ENCODE data around the gene CTNNBIP1.

The CTNNBIP1 gene

GRCh38 chr1:9903801-9904527 lies 6.1 kb downstream of the CTNNBIP1 start:
- no peak for DNase-seq

GRCh38 chr1:9902060-9902452 lies 8.0 kb downstream of the CTNNBIP1 start:
- no peak for DNase-seq

GRCh38 chr1:9901148-9902059 lies 8.7 kb downstream of the CTNNBIP1 start:
- DNase-seq = no peak

- no peak for DNase-seq
Measured at GRCh38 chr1:9900142-9901043, 9.7 kb downstream of the CTNNBIP1 start.

DNA sequence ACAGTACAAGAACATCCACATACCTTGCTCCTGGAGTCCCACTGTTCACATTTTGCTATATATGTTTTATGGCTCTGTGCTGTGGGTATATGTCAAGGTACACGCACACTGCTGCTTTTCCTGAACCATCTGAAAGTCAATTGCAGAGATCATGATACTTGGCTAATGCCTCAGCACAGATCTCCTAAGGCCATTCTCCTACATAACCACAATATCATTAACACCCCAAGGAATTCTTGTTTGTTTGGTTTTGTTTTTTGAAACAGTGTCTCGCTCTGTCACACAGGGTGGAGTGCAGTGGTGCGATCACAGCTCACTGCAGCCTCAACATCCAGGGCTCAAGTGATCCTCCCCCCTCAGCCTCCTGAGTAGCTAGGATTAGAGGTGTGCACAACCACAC lies 16.0 kb downstream of the CTNNBIP1 start:
- DNase-seq = no peak

DNA sequence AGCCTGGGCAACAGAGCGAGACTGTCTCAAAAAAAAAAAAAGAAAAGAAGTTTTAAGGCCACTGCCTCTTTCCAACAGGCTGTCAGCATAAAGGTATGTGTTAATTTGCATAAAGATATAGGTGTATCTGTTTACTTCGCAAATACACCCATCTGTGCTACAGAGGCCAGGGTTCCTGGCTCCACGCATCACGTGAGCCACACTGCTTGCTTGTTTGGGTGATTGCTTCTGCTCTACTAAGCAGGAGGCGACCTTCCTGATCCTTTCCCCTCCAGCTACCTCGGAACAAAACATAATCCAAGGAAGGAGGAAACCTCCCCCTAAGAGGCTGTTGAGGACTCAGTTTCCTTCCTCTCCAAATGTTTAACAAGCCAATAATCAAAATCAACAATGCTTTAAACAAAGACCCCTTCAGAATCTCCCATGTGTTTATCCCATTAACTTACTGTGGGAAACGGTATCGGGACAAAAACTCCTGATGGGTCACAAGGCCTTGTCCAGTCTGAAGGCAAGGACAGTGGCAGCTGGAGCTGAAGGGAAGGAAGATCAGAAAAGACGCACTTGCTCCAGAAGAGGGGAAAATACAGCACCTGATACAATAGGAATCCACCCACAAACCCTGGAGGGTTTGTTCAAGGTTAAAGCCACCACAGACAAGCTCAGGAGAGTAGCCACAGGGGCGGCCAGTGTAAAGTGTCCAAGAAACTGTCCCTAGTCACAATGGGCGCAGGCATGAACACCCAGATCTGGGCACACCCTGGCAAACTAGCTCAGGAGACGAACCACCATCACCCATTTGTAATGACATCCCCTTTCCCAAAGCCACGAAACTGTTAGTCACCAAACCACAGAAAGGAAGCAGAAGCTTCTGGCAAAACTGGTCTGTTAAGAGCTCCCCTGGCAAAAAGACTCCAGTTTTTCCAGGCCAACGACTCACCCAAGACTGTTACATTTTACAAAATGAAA lies 17.2 kb downstream of the CTNNBIP1 start:
- DNase-seq = no peak

GRCh38 chr1:9891207-9891606 lies 18.9 kb downstream of the CTNNBIP1 start:
- no peak for DNase-seq

- DNase-seq = no peak
Measured at GRCh38 chr1:9890224-9890731, 19.8 kb downstream of the CTNNBIP1 start.

DNA sequence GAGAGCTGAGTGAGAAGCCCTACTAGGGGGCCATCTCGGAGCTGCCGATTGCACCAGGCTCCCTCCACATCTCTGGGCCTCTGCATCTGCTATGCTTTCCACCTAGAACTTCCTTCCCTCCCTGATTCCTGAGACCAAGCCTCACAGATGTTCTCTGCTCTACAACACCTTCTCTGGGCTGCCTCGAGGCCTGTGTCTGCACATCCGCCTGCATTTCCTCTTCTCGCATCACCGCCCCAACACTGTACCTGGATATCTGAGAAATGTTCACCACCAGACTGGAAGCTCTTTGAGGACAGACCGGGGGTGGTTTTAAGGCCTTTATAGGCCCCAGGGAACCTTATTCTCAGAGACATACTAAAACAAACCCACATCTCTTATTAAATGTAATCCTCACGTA lies 20.7 kb downstream of the CTNNBIP1 start:
- no peak for DNase-seq

GRCh38 chr1:9888886-9889285 lies 21.2 kb downstream of the CTNNBIP1 start:
- DNase-seq = no peak

DNA sequence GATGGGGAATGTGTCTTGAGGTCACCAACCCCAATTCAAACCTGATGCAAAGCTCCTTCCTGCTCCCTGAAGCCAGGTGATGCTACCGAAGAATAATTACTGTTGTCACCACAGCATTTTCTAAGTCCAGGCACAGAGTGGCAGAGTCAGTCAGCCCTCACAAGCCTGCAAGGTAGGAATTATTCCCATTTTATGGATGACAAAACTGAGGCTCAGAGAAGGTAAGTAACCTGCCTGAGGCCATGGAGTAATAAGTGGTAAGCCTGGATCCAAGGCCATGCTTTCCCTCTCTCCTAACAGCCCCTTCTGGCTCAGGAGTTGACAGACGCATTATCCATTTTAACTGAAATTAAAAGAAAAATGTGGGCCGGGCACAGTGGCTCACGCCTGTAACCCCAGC lies 23.0 kb downstream of the CTNNBIP1 start:
- DNase-seq = no peak

- DNase-seq = no peak
Measured at GRCh38 chr1:9886092-9886742, 23.9 kb downstream of the CTNNBIP1 start.

DNA sequence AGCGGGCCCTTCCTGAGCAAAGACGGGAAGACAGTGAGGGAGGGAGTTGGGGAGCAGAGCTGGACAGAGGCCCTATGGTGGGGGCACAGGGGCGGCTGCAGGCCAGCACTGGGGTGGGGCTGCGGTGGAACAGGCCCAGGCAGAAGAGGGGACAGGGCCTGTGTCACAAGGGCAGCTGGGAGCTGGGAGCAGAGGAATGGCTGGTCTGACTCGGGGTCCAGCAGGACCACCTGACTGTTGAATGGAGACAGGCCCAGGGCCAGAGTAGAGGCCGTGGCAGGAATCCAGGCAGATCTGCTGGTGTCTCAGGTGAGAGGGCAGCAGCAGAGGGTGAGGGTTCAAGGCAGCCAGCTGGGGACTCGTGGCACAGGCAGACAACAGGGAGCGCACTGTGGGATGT lies 25.3 kb downstream of the CTNNBIP1 start:
- no peak for DNase-seq

DNA sequence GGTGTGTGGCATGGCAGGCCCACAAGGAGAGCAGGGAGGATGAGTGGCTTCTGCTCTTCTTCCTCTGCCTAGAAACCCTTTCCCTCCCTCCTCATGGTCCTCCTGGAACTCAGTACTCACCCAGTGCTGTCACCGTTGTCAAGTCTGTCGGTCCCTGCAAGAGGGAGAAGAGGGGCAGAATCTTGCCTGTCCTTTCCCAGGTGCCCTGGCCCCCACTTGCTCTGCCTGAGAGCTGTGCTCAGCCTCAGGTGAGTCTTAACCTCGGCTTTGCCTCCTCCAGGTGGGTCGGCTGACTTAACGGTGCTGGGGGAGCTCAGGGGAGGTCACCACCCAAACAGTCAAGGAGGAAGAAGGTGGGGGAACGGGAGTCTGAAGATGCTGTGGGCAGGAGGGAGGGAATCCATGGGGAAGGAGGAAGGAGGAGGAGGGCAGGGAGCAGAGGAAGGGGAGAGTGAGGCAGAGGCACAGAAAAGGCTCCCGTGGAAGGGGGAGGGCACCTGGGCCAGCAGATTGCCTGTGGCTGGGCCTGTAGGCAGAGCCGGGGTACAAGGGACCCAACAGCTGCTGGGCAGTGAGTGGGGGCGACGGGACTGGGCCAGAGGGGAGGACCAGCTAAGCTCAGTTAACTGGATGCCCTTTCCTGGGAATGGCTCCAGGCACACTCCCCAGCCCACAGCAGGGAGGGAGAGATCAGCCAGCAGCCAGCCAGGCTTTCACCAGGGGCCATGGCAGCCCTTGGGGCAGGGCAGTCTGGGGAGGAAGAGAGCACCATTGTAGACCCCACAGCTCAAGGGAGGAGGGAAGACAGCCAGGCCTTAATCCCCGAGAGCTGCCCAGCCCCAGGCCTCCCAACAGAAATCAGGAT lies 26.3 kb downstream of the CTNNBIP1 start:
- DNase-seq = no peak

DNA sequence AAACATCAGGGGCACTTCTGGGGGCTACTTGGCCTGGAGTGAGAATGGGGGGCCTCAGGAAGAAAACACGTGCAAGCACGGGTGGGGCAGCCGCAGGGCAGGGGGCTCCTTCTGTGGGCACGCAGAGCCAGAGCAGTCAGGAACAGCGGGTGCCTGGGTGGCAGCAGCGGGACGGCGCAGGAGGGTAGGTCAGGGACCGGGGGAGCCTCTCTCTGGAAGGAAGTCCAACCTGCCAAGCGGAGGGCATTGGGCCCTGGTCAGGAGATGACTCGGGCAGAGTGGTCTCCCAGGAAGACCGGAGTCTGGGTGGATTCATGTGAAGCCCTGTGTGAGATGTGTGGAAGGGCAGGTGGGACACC lies 27.1 kb downstream of the CTNNBIP1 start:
- DNase-seq = no peak

GRCh38 chr1:9882296-9882944 lies 27.6 kb downstream of the CTNNBIP1 start:
- DNase-seq = no peak

- no peak for DNase-seq
Measured at GRCh38 chr1:9881838-9882249, 28.2 kb downstream of the CTNNBIP1 start.

DNA sequence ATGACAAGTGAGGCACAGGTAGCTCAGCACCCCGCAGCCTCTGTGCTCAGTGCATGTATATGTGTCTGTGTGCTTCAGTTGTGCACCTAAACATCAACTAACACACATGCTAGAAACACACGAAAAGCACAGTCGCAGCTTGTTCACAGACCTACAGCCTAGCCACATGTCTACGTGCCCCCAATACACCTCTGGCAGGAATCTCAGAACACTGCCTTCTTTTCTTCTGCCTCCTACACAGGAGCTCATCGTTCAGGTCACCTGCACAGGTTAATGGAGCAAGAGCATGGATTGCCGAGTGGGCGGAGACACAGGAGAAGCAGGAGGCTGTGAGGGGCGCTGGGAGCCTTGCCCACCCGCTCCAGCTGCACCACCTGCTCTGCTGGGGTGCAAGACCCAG lies 31.7 kb downstream of the CTNNBIP1 start:
- no peak for DNase-seq

DNA sequence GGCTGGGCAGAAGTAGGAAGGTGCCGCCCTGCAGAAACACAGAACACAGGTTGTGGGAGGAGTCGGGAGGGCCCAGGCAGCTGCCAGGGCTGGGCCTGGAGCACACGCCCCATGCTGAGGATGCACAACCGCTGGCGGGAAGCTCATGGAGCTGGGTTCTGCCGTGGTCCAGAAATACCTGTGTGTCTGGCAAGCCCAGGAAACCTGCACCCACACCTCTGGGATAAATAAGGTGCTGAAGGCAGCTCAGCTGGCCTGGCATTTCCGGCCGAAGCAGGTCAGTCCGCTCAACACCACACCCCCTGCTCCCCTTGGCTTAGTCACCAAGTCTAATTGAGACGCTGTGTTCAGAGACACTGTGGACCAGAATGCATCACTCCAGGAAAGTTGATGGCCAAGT lies 32.1 kb downstream of the CTNNBIP1 start:
- DNase-seq = no peak

GRCh38 chr1:9875636-9876000 lies 34.5 kb downstream of the CTNNBIP1 start:
- DNase-seq = no peak

Data from activated gamma-delta T cell (primary cell).